HepG2 (cell line): Measurements from ENCODE around the gene NSUN5. TPM values are rescaled to one million over a fixed set of nuclear protein-coding genes. Genes with fewer than 3 reads are reported as not detected.

Source experiments
- HOXA3 ChIP-seq: sonication (generic); formaldehyde crosslinking; IDR thresholded peaks from 2 replicates; pipeline ENCODE4 v1.5.0; 2020; ENCODE audit warnings: missing genetic modification reagents
- MEIS1 ChIP-seq: sonication (generic); formaldehyde crosslinking; IDR thresholded peaks from 2 replicates; pipeline ENCODE4 v1.9.0; 2021; ENCODE audit warnings: mild to moderate bottlenecking, missing genetic modification reagents, moderate library complexity, borderline replicate concordance
- RAD21 ChIP-seq: fragments of 450-650 bp; formaldehyde crosslinking; IDR thresholded peaks from 2 replicates; pipeline ENCODE4 v1.5.0; 2020; ENCODE audit warnings: mild to moderate bottlenecking
- RAD51 ChIP-seq: fragments of 450-650 bp; IDR thresholded peaks from 2 replicates; pipeline ENCODE4 v1.6.1; 2016; ENCODE audit warnings: borderline replicate concordance
- ZNF776 ChIP-seq: sonication (generic); formaldehyde crosslinking; IDR thresholded peaks from 2 replicates; pipeline ENCODE4 v1.4.0; 2020; ENCODE audit warnings: mild to moderate bottlenecking, missing genetic modification reagents
- polyA plus RNA-seq, 8 experiments: library from polyadenylated mRNA; depleted of rRNA in 3 of 8; stranded (reverse) in 7 of 8; unstranded in 1 of 8; fragments of >200 nt; fragmentation: Illumina TruSeq in 4 of 8; extraction: Trizol in 4 of 8; gene quantifications; 2 replicates each; pipeline versions ENCODE4 v1.2.1 to v1.2.3, GENCODE V29; 2011 to 2016; ENCODE audit warnings: low read depth in 4 of 8, missing spikeins in 1 of 8, mixed read lengths in 1 of 8; ENCODE audit not compliant: insufficient read depth in 1 of 8
- total RNA-seq, 5 experiments: library from RNA; depleted of rRNA; stranded (reverse); fragments of >200 nt; fragmentation: Illumina TruSeq; extraction: Trizol; gene quantifications; 2 replicates each; pipeline ENCODE4 v1.2.3, GENCODE V29; 2016; ENCODE audit warnings: low read depth in 1 of 5
- TF ChIP-seq, protein P1 (sequence below): IDR thresholded peaks from 2 replicates; pipeline ENCODE4 v1.4.0; 2020; ENCODE audit warnings: mild to moderate bottlenecking, missing genetic modification reagents
- TF ChIP-seq, protein P2 (sequence below): sonication (generic); formaldehyde crosslinking; IDR thresholded peaks from one replicate; pipeline ENCODE4 v1.5.1; 2020; ENCODE audit warnings: mild to moderate bottlenecking, missing genetic modification reagents; ENCODE audit errors: not compliant biosample characterization
- TF ChIP-seq, protein P3 (sequence below): sonication (generic); formaldehyde crosslinking; IDR thresholded peaks from 2 replicates; pipeline ENCODE4 v1.5.0; 2020; ENCODE audit warnings: mild to moderate bottlenecking, missing genetic modification reagents, borderline replicate concordance

Gene NSUN5
- total and polyA plus RNA-seq, 2 of the 13 experiments (the other 11 are each of a cell fraction or from before 2014, with no cell fraction given) = 19.9 to 35.8 TPM

DNA sequence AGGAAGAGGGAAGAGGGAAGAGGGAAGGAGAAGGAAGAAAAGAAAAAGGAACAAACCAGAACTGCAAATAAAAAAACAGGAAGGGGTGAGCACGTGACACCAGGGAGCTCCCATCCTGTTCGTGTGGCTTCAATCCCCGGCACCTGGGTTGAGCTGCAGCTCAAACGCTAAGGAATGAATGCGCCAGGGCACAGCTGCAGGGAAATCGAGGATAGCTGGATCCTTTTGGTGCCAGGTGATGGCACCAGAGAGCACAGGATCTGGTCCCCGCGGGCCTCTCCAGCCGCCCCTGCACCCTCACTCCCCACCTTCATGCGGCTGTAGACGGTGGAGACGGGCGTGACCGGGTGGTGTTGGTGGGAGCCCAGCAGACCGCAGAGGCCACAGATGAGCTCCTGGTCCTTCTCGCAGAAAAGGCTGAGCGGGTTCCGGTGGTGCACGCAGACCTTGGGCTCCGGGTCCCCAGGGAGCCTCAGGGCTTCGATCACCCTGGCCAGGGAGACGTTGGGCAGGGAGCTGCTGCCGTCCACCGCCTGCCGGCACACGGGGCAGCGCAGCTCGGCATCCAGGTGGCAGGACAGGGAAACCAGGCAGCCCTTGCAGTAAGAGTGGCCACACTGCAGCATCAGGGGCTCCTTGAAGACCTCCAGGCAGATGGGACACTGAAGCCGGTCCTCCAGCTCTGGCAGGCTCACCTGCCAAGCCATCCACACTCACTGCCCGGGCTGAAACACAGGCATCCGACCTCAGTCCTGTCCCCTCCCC, 15.6 kb upstream of the NSUN5 start (continued):
- TF ChIP-seq ZNF776 (CRISPR knock-in tag) (0 out of 2 replicates have a peak, but pooled peaks have one; percentile 45), RAD51 (peak; percentile 44; the same call in 1 of the 2 replicates), HOXA3 (peak; percentile 23; the same call in 1 of the 2 replicates), RAD21 (CRISPR knock-in tag) (peak; percentile 81), MEIS1 (CRISPR knock-in tag) (0 out of 2 replicates have a peak, but pooled peaks have one; percentile 40)
- TF ChIP-seq, protein P1, sequence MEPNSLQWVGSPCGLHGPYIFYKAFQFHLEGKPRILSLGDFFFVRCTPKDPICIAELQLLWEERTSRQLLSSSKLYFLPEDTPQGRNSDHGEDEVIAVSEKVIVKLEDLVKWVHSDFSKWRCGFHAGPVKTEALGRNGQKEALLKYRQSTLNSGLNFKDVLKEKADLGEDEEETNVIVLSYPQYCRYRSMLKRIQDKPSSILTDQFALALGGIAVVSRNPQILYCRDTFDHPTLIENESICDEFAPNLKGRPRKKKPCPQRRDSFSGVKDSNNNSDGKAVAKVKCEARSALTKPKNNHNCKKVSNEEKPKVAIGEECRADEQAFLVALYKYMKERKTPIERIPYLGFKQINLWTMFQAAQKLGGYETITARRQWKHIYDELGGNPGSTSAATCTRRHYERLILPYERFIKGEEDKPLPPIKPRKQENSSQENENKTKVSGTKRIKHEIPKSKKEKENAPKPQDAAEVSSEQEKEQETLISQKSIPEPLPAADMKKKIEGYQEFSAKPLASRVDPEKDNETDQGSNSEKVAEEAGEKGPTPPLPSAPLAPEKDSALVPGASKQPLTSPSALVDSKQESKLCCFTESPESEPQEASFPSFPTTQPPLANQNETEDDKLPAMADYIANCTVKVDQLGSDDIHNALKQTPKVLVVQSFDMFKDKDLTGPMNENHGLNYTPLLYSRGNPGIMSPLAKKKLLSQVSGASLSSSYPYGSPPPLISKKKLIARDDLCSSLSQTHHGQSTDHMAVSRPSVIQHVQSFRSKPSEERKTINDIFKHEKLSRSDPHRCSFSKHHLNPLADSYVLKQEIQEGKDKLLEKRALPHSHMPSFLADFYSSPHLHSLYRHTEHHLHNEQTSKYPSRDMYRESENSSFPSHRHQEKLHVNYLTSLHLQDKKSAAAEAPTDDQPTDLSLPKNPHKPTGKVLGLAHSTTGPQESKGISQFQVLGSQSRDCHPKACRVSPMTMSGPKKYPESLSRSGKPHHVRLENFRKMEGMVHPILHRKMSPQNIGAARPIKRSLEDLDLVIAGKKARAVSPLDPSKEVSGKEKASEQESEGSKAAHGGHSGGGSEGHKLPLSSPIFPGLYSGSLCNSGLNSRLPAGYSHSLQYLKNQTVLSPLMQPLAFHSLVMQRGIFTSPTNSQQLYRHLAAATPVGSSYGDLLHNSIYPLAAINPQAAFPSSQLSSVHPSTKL (CRISPR knock-in tag) = 0 out of 2 replicates have a peak, but pooled peaks have one; percentile 18
- TF ChIP-seq, protein P2, sequence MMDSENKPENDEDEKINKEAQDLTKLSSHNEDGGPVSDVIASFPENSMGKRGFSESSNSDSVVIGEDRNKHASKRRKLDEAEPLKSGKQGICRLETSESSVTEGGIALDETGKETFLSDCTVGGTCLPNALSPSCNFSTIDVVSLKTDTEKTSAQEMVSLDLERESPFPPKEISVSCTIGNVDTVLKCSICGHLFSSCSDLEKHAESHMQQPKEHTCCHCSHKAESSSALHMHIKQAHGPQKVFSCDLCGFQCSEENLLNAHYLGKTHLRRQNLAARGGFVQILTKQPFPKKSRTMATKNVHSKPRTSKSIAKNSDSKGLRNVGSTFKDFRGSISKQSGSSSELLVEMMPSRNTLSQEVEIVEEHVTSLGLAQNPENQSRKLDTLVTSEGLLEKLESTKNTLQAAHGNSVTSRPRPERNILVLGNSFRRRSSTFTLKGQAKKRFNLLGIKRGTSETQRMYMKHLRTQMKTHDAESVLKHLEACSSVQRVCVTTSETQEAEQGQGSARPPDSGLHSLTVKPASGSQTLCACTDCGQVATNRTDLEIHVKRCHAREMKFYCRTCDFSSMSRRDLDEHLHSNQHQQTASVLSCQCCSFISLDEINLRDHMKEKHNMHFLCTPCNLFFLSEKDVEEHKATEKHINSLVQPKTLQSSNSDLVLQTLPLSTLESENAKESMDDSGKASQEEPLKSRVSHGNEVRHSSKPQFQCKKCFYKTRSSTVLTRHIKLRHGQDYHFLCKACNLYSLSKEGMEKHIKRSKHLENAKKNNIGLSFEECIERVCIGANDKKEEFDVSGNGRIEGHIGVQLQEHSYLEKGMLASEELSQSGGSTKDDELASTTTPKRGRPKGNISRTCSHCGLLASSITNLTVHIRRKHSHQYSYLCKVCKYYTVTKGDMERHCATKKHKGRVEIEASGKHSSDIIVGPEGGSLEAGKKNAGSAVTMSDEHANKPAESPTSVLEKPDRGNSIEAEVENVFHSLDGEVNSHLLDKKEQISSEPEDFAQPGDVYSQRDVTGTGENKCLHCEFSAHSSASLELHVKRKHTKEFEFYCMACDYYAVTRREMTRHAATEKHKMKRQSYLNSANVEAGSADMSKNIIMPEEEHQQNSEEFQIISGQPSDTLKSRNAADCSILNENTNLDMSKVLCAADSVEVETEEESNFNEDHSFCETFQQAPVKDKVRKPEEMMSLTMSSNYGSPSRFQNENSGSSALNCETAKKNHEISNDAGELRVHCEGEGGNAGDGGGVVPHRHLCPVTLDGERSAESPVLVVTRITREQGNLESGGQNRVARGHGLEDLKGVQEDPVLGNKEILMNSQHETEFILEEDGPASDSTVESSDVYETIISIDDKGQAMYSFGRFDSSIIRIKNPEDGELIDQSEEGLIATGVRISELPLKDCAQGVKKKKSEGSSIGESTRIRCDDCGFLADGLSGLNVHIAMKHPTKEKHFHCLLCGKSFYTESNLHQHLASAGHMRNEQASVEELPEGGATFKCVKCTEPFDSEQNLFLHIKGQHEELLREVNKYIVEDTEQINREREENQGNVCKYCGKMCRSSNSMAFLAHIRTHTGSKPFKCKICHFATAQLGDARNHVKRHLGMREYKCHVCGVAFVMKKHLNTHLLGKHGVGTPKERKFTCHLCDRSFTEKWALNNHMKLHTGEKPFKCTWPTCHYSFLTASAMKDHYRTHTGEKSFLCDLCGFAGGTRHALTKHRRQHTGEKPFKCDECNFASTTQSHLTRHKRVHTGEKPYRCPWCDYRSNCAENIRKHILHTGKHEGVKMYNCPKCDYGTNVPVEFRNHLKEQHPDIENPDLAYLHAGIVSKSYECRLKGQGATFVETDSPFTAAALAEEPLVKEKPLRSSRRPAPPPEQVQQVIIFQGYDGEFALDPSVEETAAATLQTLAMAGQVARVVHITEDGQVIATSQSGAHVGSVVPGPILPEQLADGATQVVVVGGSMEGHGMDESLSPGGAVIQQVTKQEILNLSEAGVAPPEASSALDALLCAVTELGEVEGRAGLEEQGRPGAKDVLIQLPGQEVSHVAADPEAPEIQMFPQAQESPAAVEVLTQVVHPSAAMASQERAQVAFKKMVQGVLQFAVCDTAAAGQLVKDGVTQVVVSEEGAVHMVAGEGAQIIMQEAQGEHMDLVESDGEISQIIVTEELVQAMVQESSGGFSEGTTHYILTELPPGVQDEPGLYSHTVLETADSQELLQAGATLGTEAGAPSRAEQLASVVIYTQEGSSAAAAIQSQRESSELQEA (CRISPR knock-in tag) = peak; percentile 48
- TF ChIP-seq, protein P3, sequence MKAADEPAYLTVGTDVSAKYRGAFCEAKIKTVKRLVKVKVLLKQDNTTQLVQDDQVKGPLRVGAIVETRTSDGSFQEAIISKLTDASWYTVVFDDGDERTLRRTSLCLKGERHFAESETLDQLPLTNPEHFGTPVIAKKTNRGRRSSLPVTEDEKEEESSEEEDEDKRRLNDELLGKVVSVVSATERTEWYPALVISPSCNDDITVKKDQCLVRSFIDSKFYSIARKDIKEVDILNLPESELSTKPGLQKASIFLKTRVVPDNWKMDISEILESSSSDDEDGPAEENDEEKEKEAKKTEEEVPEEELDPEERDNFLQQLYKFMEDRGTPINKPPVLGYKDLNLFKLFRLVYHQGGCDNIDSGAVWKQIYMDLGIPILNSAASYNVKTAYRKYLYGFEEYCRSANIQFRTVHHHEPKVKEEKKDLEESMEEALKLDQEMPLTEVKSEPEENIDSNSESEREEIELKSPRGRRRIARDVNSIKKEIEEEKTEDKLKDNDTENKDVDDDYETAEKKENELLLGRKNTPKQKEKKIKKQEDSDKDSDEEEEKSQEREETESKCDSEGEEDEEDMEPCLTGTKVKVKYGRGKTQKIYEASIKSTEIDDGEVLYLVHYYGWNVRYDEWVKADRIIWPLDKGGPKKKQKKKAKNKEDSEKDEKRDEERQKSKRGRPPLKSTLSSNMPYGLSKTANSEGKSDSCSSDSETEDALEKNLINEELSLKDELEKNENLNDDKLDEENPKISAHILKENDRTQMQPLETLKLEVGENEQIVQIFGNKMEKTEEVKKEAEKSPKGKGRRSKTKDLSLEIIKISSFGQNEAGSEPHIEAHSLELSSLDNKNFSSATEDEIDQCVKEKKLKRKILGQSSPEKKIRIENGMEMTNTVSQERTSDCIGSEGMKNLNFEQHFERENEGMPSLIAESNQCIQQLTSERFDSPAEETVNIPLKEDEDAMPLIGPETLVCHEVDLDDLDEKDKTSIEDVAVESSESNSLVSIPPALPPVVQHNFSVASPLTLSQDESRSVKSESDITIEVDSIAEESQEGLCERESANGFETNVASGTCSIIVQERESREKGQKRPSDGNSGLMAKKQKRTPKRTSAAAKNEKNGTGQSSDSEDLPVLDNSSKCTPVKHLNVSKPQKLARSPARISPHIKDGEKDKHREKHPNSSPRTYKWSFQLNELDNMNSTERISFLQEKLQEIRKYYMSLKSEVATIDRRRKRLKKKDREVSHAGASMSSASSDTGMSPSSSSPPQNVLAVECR (CRISPR knock-in tag) = peak; percentile 41; the same call in 1 of the 2 replicates
